Endothelial cell (in vitro differentiated cells): Measurements from ENCODE around the gene CENPO. TPM values are rescaled to one million over a fixed set of nuclear protein-coding genes. Genes with fewer than 3 reads are reported as not detected.
"Not testable (repeated sequence)": the region's sequence is repeated elsewhere in the genome, so short reads cannot be mapped to it uniquely, and the experiment has no call there.

Source experiments
- DNase-seq: peaks from one replicate; pipeline ENCODE4 v3.0.0; 2021; ENCODE audit warnings: low spot score
- H3K27ac Mint-ChIP-seq: one replicate; pipeline ENCODE4 v1.8.0; 2021; ENCODE audit warnings: mixed read lengths, inconsistent platforms; ENCODE audit not compliant: unreplicated experiment
- H3K27me3 Mint-ChIP-seq: one replicate; pipeline ENCODE4 v1.8.0; 2021; ENCODE audit warnings: mild to moderate bottlenecking, moderate library complexity, mixed read lengths, inconsistent platforms; ENCODE audit not compliant: unreplicated experiment
- H3K36me3 Mint-ChIP-seq: one replicate; pipeline ENCODE4 v1.8.0; 2021; ENCODE audit warnings: mild to moderate bottlenecking, low read depth, mixed read lengths, inconsistent platforms; ENCODE audit not compliant: unreplicated experiment
- H3K4me1 Mint-ChIP-seq: one replicate; pipeline ENCODE4 v1.8.0; 2021; ENCODE audit warnings: mild to moderate bottlenecking, mixed read lengths, inconsistent platforms; ENCODE audit not compliant: unreplicated experiment
- H3K4me3 Mint-ChIP-seq: one replicate; pipeline ENCODE4 v1.8.0; 2021; ENCODE audit warnings: mild to moderate bottlenecking, mixed read lengths, inconsistent platforms; ENCODE audit not compliant: unreplicated experiment
- H3K9me3 Mint-ChIP-seq: one replicate; pipeline ENCODE4 v1.8.0; 2021; ENCODE audit warnings: mixed read lengths, inconsistent platforms; ENCODE audit not compliant: unreplicated experiment
- total RNA-seq: library from RNA; stranded (reverse); fragmentation: NEBNext Ultra II Directional; extraction: Animal tissue kit (Norgen Biotek cat#: 25700); gene quantifications from one replicate; pipeline ENCODE4 v1.2.1, GENCODE V29; 2021; ENCODE audit not compliant: unreplicated experiment
- TF ChIP-seq, protein P1 (sequence below): fragments of 200-600 bp; sonication (generic); IDR thresholded peaks from one replicate; pipeline ENCODE4 v1.5.0; 2021; ENCODE audit warnings: antibody characterized with exemption; ENCODE audit not compliant: unreplicated experiment

CENPO gene
- total RNA-seq, 1 donor from 2014 or later, result 18.7 TPM

DNA sequence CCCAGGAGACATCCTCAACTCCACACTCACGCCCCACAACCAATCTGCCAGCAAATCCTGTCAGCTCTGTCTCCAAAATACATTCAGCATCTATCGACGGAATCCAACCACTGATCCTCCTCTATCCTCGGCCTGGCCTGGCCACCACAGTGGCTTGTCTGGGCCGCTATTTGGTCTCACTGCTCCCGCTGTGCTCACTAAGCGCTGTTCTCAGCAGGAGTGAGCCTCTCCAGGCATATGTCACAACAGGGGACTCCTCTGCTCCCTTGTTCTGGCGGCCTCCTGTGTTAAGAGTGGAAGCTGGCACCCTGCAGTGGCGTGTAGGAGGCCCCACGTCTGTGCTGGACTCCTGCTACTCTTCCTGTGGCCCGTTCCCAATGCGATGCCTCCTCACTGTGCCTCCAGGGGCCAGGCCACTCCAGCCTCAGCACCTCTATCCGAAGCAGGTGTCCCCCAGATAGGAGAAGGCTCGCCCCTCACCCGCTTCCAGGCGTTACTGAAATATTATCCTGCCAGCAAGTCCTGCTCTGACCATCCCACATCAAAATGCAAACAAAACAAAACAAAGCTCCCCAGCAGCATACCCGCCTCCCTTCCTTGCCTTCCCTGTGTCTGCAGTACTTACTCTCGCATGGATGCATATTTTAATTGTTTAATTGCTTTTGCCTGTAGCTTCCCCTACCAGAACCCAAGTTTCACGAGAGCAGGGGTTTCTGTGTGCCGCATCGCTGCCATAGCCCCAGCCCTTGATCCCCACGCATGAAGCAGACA is 39.9 kb downstream of the CENPO start:
- Mint-ChIP-seq H3K36me3 (peaks cover 46% of the 10 kb centered on the region), H3K4me1 (peaks cover 3% of the 10 kb centered on the region), H3K27me3 (peaks cover 14% of the 10 kb centered on the region), H3K4me3 (peak overlapping the region; percentile 51), H3K9me3 (no peaks in the 10 kb centered on the region), H3K27ac (no peak overlapping the region)
- DNase-seq, result no peak
- TF ChIP-seq, protein P1, sequence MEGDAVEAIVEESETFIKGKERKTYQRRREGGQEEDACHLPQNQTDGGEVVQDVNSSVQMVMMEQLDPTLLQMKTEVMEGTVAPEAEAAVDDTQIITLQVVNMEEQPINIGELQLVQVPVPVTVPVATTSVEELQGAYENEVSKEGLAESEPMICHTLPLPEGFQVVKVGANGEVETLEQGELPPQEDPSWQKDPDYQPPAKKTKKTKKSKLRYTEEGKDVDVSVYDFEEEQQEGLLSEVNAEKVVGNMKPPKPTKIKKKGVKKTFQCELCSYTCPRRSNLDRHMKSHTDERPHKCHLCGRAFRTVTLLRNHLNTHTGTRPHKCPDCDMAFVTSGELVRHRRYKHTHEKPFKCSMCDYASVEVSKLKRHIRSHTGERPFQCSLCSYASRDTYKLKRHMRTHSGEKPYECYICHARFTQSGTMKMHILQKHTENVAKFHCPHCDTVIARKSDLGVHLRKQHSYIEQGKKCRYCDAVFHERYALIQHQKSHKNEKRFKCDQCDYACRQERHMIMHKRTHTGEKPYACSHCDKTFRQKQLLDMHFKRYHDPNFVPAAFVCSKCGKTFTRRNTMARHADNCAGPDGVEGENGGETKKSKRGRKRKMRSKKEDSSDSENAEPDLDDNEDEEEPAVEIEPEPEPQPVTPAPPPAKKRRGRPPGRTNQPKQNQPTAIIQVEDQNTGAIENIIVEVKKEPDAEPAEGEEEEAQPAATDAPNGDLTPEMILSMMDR, result no peak

DNA sequence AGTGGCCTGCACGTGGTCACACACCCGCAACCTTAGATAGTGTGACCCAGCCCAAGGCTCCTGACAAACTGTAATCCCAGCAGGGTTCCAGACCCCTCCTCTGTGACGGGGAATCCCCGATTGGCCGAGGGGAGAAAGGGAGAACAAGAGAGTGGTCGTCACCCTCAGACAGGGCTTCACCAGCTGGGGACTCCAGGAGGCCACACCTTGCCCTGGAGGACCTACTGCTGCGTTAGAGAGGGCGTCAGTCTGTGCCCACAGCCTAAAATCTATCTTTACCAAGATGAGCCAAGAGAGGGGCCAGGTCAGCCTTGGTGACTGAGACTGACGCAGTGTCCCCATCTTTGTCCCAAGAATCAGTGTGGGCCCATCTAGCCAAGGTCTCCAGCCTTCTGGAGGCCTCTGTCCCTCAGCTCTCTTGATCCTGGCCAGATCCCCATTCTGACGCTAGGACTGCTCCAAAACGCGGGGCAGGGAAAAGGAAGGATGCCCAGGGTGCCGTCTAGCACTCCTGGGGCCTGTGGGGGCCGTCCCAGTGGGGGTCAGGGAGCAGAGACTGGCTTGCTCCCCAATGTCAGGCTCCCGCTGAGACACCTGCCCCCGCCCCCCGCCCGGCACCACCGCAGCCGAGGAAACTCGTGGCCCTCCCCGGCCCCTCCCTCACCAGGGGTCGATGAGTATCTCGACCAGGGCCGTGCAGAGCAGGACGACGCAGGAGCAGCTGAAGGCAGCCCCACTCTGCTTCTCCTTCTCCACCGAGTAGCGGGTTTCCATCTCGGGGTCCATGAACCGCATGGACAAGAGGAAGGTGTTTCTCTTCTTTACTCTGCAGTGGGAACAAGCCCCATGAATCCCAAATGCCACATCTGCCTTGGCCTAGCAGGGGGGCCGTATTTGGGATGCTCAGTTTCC is 40.9 kb downstream of the CENPO start:
- Mint-ChIP-seq H3K4me3 (no peak overlapping the region), H3K36me3 (peaks cover 42% of the 10 kb centered on the region), H3K27me3 (peaks cover 15% of the 10 kb centered on the region), H3K27ac (no peak overlapping the region), H3K9me3 (no peaks in the 10 kb centered on the region), H3K4me1 (peaks cover 3% of the 10 kb centered on the region)
- DNase-seq, result no peak
- TF ChIP-seq, protein P1, result no peak

DNA sequence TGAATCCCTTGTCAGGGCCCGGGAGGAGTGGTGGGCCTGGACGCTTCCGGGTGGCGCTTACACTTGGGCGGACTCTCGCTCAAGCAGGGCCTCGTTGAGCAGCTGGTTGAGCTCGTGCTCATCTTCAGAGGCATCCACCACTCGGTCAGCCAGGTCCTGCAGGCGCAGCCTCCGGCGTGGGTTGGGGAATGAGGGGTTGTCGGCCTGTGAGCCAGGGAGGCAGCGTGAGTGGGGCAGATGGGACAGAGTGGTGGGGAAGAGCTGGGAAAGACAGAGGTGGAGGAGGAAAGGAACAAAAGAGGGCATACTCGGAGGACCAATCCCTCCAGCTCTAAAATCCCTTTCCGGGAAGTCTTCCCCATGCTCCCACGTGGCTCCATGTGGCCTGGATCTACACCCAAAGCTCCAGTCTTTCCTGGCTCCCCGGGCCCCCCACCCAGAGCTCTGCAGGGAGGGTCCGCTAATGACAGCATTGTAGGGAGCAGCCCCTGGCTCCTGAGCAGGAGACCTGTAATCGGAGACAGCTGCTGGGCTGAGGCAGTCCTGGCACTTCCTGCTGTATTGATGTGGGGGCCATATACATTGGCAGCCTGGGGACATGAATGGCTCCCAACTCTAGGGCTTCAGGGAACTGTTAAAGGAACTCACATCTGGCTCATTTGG is 41.6 kb downstream of the CENPO start:
- Mint-ChIP-seq H3K4me3 (peak overlapping the region; percentile 82), H3K4me1 (peaks cover 3% of the 10 kb centered on the region), H3K27me3 (peaks cover 16% of the 10 kb centered on the region), H3K36me3 (peaks cover 42% of the 10 kb centered on the region), H3K9me3 (no peaks in the 10 kb centered on the region), H3K27ac (peak overlapping the region; percentile 67)
- TF ChIP-seq, protein P1, result no peak
- no peak for DNase-seq

DNA sequence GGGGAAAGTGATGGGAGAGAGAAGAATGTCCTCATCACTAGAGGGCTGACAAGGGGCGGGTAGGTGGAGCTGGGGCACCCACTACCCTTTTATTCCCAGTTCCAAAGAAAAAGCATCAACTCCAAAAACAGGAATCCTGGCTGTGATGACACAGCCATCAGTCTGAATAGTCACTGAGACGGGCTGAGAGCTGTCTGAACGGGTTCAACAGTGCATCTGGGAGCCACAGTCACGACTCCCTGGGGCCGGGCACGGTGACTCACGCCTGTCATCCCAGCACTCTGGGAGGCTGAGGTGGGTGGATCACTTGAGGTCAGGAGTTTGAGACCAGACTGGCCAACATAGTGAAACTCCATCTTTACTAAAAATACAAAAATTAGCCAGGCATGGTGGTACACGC is 42.2 kb downstream of the CENPO start:
- peak overlapping the region; percentile 82 for H3K4me3 Mint-ChIP-seq
- H3K4me1 Mint-ChIP-seq, H3K9me3 Mint-ChIP-seq, DNase-seq: not testable (repeated sequence)
- peak overlapping the region; percentile 67 for H3K27ac Mint-ChIP-seq
- H3K36me3 Mint-ChIP-seq, result peaks cover 42% of the 10 kb centered on the region
- H3K27me3 Mint-ChIP-seq, result peaks cover 19% of the 10 kb centered on the region

DNA sequence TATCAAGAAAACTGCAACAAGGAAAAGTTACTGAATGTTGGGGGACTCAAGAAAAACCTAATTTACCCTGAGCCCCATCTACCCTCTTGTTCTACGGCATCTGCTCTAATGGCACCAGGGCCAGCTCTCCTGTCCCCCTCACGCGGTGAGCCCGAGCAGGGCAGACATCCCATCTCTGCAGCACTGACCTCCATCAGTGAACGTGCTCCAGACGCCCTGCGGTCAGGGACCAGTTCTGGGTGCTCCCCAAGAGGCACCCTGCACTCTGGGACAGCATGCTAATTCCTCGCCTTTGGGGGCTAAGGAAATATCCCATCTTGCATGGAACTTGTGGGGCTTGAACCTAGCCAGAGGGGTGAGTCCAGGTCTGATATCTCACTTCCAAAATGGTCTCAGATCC is 43.0 kb downstream of the CENPO start:
- Mint-ChIP-seq H3K36me3 (peaks cover 40% of the 10 kb centered on the region), H3K4me3 (no peak overlapping the region), H3K9me3 (no peaks in the 10 kb centered on the region), H3K27me3 (peaks cover 23% of the 10 kb centered on the region), H3K27ac (no peak overlapping the region), H3K4me1 (peaks cover 10% of the 10 kb centered on the region)
- TF ChIP-seq, protein P1, result no peak
- no peak for DNase-seq
